A549 treated with RU486 at 1 μM for 4 hours (cell line): ENCODE measurements around the gene IFI27L1. TPM values are rescaled to one million over a fixed set of nuclear protein-coding genes. Genes with fewer than 3 reads are reported as not detected.

Experiments used
- total RNA-seq: library from RNA; stranded (reverse); fragments of 200-300 nt; extraction: Qiagen RNA extraction; gene quantifications from 5 replicates; pipeline ENCODE4 v1.2.3, GENCODE V29; 2022; ENCODE audit warnings: low read depth

The IFI27L1 gene, protein sequence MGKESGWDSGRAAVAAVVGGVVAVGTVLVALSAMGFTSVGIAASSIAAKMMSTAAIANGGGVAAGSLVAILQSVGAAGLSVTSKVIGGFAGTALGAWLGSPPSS
- 17.6 to 23.5 TPM (median 20.7 TPM) in 5 replicates for total RNA-seq

DNA sequence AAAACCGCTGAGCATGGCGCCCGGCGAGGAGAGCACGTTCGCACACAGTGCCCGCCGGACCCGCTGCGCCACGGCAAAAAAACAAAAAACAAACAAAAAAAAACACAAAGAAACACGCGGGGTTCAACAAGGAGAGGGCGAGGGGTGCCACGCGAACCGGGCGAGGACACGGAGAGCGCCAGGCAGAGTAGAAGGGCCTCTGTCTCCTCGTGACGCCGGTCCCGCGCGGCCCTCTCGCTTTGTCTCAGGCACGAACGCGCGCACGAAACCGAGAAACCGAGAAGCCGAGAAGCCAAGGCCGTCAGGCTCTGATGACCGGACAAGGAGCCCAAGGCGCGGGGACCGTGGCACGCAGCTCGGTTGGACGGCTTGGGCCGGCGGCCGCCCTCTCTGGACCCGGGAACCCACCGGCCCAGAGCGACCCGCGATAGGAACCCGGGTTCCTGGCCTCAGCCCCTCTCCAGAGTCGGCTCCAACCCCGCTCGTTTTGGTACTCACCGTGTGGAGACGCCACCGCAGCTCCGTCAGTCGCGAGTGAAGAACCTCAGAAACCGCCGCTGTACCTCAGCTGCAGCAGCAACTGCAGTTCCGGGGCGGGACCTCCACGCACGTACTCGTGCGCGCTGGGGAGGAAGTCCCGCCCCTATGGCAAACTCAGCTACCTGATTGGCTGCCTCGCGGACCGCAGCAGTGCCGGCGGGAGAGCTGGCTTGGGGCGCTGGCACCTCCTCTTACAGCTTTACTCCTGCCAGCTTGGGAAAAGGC lies at the start of gene IFI27L1, which contains the start of gene DDX24:
Gene IFI27L1 (plus strand): TSS at position 690 of the 765 bp plus-strand sequence. CDS start 15,628 bp downstream, outside the sequence.
Gene DDX24 (minus strand): TSS at position 582 of the 765 bp plus-strand sequence. CDS start 1,460 bp downstream, outside the sequence.

DNA sequence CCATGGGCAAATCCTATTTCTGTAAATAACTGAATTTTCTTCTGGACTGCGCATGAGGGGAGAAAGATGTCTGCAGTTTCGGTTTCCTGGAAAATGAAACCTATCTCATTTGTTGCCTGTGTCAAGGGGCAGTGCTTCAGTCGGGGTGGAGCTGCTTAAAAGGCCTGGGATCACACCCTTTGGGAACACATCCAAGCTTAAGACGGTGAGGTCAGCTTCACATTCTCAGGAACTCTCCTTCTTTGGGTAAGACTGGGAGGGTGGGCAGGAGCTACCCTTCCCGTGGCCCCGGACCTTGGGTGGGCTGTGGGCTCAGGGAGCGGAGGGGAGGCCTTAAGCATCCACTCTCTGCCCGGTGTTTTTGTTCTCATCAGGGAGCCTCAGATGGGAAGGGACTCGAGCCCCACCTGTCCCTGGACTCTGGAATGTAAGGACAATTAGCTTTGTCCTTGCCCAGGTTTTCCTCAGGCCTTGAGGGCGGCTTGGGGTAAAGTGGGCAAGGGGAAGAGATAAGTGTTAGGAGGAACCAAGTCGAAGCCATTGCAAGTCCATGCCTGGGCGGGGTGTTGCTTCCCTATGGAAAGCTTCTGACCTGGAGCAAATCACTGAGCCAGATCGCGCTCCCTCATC lies 29.6 kb downstream of the IFI27L1 start, which contains the start of gene IFI27:
Gene IFI27 (plus strand): TSS at position 185 of the 630 bp plus-strand sequence.

DNA sequence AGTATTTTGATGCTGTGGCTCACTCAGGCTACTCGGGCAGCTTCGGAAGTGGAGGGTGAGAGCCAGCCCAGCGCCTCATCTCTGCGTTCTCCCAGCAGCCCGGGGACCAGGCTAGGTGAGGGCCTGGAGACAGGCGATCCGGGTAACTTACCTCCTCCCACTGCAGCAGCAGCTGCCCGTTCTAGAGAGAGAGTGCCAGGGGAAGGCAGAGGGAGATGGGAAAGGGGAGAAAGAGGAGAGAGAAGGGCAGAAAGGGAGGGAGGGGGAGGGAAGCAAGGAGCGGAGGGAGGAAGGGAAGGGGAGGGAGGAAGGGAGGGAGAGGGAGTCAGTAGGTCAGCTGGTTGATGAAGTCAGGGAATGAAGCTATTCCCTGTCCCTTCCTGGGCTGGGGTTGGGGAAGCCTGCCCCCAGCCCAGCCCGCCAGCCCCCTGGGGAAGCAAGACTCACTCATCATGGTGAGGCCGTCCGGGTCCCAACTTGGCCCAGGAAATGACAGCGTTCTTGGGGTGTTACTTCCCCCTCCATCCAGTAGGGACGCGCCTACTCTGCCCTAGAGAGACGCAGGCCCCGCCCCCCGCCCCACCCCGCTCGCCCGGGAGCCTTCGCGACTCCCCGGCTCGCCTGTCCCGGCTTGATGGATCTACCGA lies 48.1 kb downstream of the IFI27L1 start, which contains the start of gene IFI27L2:
Gene IFI27L2 (minus strand): TSS at position 494 of the 647 bp plus-strand sequence. CDS start 40 bp downstream, at position 454.

Other genes starting within 250 kb of the IFI27L1 start
- not detected in 5 replicates for gene FAM181A, start 154.0 kb upstream of the IFI27L1 start, total RNA-seq
- gene ASB2, start 104.7 kb upstream of the IFI27L1 start, total RNA-seq = 1.4 to 3.7 TPM (median 2.1 TPM) in 5 replicates
- gene CCDC197, start 84.0 kb upstream of the IFI27L1 start, total RNA-seq = not detected in 5 replicates
- 3.7 to 6.8 TPM (median 4.3 TPM) in 5 replicates for gene OTUB2, start 55.0 kb upstream of the IFI27L1 start, total RNA-seq
- 186 to 221 TPM (median 191 TPM) in 5 replicates for gene DDX24, start 108 bp upstream of the IFI27L1 start, total RNA-seq
- 0.25 to 2.0 TPM (median 1.1 TPM) in 5 replicates for gene IFI27, start 29.4 kb downstream of the IFI27L1 start, total RNA-seq
- gene IFI27L2, start 48.3 kb downstream of the IFI27L1 start, total RNA-seq = 42.4 to 66.5 TPM (median 57.2 TPM) in 5 replicates
- gene PPP4R4, start 93.0 kb downstream of the IFI27L1 start, total RNA-seq = 0.27 to 0.79 TPM (median 0.46 TPM) in 5 replicates
- gene SERPINA10, start 212.0 kb downstream of the IFI27L1 start, total RNA-seq = not detected in 5 replicates
- gene SERPINA6, start 242.0 kb downstream of the IFI27L1 start, total RNA-seq = 0.49 to 1.9 TPM (median 0.66 TPM) in 5 replicates